Spleen (tissue), 11 donors: ENCODE data around the gene TDRD9. TPM values are rescaled to one million over a fixed set of nuclear protein-coding genes. Genes with fewer than 3 reads are reported as not detected.

Experiments
- DNase-seq: peaks from one replicate; pipeline ENCODE4 v3.0.0-alpha.2; 2020
- H3K27ac ChIP-seq, 8 donors: fragments of 200-600 bp; sonication (generic) in 7 of 8; 1 replicate in 4 of 8; 2 replicates in 4 of 8; pipeline versions ENCODE4 v1.5.0 to v1.8.0; 2016 to 2021; ENCODE audit warnings: inconsistent platforms in 4 of 8, mild to moderate bottlenecking in 4 of 8, moderate library complexity in 1 of 8
- H3K27me3 ChIP-seq, 7 donors: fragments of 200-600 bp; sonication (generic) in 6 of 7; replicated peaks in 1 of 7; 1 replicate in 4 of 7; 2 replicates in 3 of 7; pipeline versions ENCODE4 v1.5.0 to v1.8.0; 2016 to 2021; ENCODE audit warnings: inconsistent platforms in 3 of 7, mild to moderate bottlenecking in 1 of 7
- H3K36me3 ChIP-seq, 6 donors: fragments of 200-600 bp; sonication (generic) in 5 of 6; 1 replicate in 4 of 6; 2 replicates in 2 of 6; pipeline versions ENCODE4 v1.5.0 to v1.8.0; 2016 to 2021; ENCODE audit warnings: inconsistent platforms in 2 of 6
- H3K4me1 ChIP-seq, 6 donors: fragments of 200-600 bp; sonication (generic) in 5 of 6; 1 replicate in 3 of 6; 2 replicates in 3 of 6; pipeline versions ENCODE4 v1.5.0 to v1.8.0; 2016 to 2021; ENCODE audit warnings: inconsistent platforms in 3 of 6
- H3K4me3 ChIP-seq, 8 donors: fragments of 200-600 bp; sonication (generic) in 7 of 8; 1 replicate in 4 of 8; 2 replicates in 4 of 8; pipeline versions ENCODE4 v1.5.0 to v1.8.0; 2016 to 2021; ENCODE audit warnings: inconsistent platforms in 4 of 8, mild to moderate bottlenecking in 4 of 8, moderate library complexity in 2 of 8
- H3K9me3 ChIP-seq, 8 donors: fragments of 200-600 bp; sonication (generic) in 7 of 8; 1 replicate in 4 of 8; 2 replicates in 4 of 8; pipeline versions ENCODE4 v1.5.0 to v1.8.0; 2016 to 2021; ENCODE audit warnings: inconsistent platforms in 4 of 8
- CTCF ChIP-seq, 11 experiments: fragments of 200-600 bp in 7 of 11; fragments of 450-650 bp in 4 of 11; sonication (generic) in 4 of 11; IDR thresholded peaks in 8 of 11; conservative IDR thresholded peaks in 3 of 11; 1 replicate in 7 of 11; 2 replicates in 4 of 11; pipeline versions ENCODE4 v1.4.0 to v1.8.0; 2016 to 2021; ENCODE audit warnings: antibody characterized with exemption in 11 of 11, inconsistent platforms in 4 of 11, mild to moderate bottlenecking in 1 of 11
- POLR2A ChIP-seq, 3 donors: fragments of 450-650 bp; IDR thresholded peaks; one replicate each; pipeline ENCODE4 v1.5.1; 2017; ENCODE audit warnings: antibody characterized with exemption in 3 of 3, mild to moderate bottlenecking in 1 of 3
- POLR2AphosphoS5 ChIP-seq, 3 donors: sonication (generic); formaldehyde crosslinking; IDR thresholded peaks; one replicate each; pipeline ENCODE4 v1.5.1; 2017; ENCODE audit warnings: antibody characterized with exemption in 3 of 3
- WGBS, 5 donors: extraction: QIAGEN DNeasy Blood & Tissue Kit in 3 of 5; methylation state at CpG; one replicate each; pipeline versions ENCODE4 v1.1.5 to v1.1.7; 2013 to 2018; 5-methylcytosine and 5-hydroxymethylcytosine counted together
- intact Hi-C: fragments of 100-400 bp; cut with DNase I; formaldehyde crosslinking; loops from one replicate; pipeline ENCODE4 v1.15.0; 2023; ENCODE audit warnings: low total_unique reads
- polyA plus RNA-seq, 3 donors: library from polyadenylated mRNA; stranded (reverse); fragments of 200-250 nt; gene quantifications; one replicate each; pipeline ENCODE4 v1.2.1, GENCODE V29; 2013
- total RNA-seq, 7 donors: library from RNA; depleted of rRNA in 3 of 7; stranded (reverse); fragments of >200 nt in 3 of 7; fragmentation: NEBNext Ultra II Directional in 4 of 7; extraction: Animal tissue kit (Norgen Biotek cat#: 25700) in 4 of 7; gene quantifications; one replicate each; pipeline versions ENCODE4 v1.1.0 to v1.2.1, GENCODE V29; 2016 to 2021
- donor health status: healthy with polysubstance abuse.
- donor health status: DM: no; HTN: no; CAD: no; lungs with moderate emphysema.
- donor health status: DM: no; HTN: no; CAD: no.
- donor health status: Bipolar disorder and iron deficiency.
- donor health status: healthy.
- donor health status: DM: no; HTN: no; CAD: no.
- donor health status: DM: yes; HTN: yes; CAD: no.

Gene TDRD9
- total and polyA plus RNA-seq, 10 donors: 0.70 to 18.7 (median 8.0) TPM

- Histone ChIP-seq H3K27me3 (peaks cover 0 to 45% (median 8%) of the 10 kb centered on the region in 7 donors), H3K27ac (no peak overlapping the region), H3K4me3 (no peak overlapping the region), H3K4me1 (peaks cover 0 to 12% (median 7%) of the 10 kb centered on the region in 6 donors), H3K36me3 (no peaks in the 10 kb centered on the region), H3K9me3 (peaks cover 0 to 4% (median 0%) of the 10 kb centered on the region in 8 donors)
- whole genome bisulfite sequencing, 5 donors: 65 to 85% (median 77%) methylated on average over 9 to 11 of the region's 11 CpGs
- no peak for DNase-seq
- TF ChIP-seq POLR2AphosphoS5 (IDR thresholded peaks at IDR 0.05) (no peak), CTCF (IDR thresholded peaks at IDR 0.05 in 8 of 11, conservative IDR thresholded peaks at IDR 0.05 in 3 of 11) (no peak), POLR2A (IDR thresholded peaks at IDR 0.05) (no peak)
- intact Hi-C loops: no loop called here
Observed at GRCh38 chr14:104092931-104093365, 164.7 kb downstream of the TDRD9 start.

GRCh38 chr14:104093366-104094055 lies 165.3 kb downstream of the TDRD9 start:
- TF ChIP-seq POLR2A (IDR thresholded peaks at IDR 0.05) (no peak), CTCF (IDR thresholded peaks at IDR 0.05 in 8 of 11, conservative IDR thresholded peaks at IDR 0.05 in 3 of 11) (no peak), POLR2AphosphoS5 (IDR thresholded peaks at IDR 0.05) (no peak)
- Histone ChIP-seq H3K9me3 (peaks cover 0 to 4% (median 0%) of the 10 kb centered on the region in 8 donors), H3K27ac (no peak overlapping the region), H3K36me3 (no peaks in the 10 kb centered on the region), H3K4me1 (peaks cover 0 to 12% (median 7%) of the 10 kb centered on the region in 6 donors), H3K4me3 (no peak overlapping the region), H3K27me3 (peaks cover 0 to 44% (median 8%) of the 10 kb centered on the region in 7 donors)
- no peak for DNase-seq
- intact Hi-C loops: no loop called here
- WGBS, 5 donors: 59 to 72% (median 66%) methylated on average over 18 of the region's 18 CpGs

GRCh38 chr14:104094056-104094708 lies 165.9 kb downstream of the TDRD9 start:
- Histone ChIP-seq H3K9me3 (peaks cover 0 to 4% (median 0%) of the 10 kb centered on the region in 8 donors), H3K4me3 (no peak overlapping the region), H3K36me3 (no peaks in the 10 kb centered on the region), H3K27me3 (peaks cover 0 to 44% (median 8%) of the 10 kb centered on the region in 7 donors), H3K27ac (no peak overlapping the region), H3K4me1 (peaks cover 0 to 12% (median 7%) of the 10 kb centered on the region in 6 donors)
- peak; percentile 51 for DNase-seq
- intact Hi-C loops: no loop called here
- no peak for TF ChIP-seq POLR2AphosphoS5 (IDR thresholded peaks at IDR 0.05)
- TF ChIP-seq POLR2A (IDR thresholded peaks at IDR 0.05): no peak
- WGBS, 5 donors: 52 to 60% (median 55%) methylated on average over 16 to 20 of the region's 20 CpGs

- Histone ChIP-seq H3K4me1 (peaks cover 0 to 12% (median 7%) of the 10 kb centered on the region in 6 donors), H3K27me3 (peaks cover 0 to 49% (median 8%) of the 10 kb centered on the region in 7 donors), H3K36me3 (no peaks in the 10 kb centered on the region), H3K9me3 (peaks cover 0 to 4% (median 0%) of the 10 kb centered on the region in 8 donors), H3K27ac (no peak overlapping the region), H3K4me3 (no peak overlapping the region)
- intact Hi-C loops: no loop called here
- DNase-seq: peak; percentile 89
- 8 to 48% (median 46%) methylated on average over 2 to 35 of the region's 35 CpGs for WGBS, 5 donors
- TF ChIP-seq POLR2A (IDR thresholded peaks at IDR 0.05): no peak
- TF ChIP-seq CTCF (IDR thresholded peaks at IDR 0.05 in 8 of 11, conservative IDR thresholded peaks at IDR 0.05 in 3 of 11): peak; percentile 71 to 98 (median 90)
- TF ChIP-seq POLR2AphosphoS5 (IDR thresholded peaks at IDR 0.05): peak in 2 of 3 donors; percentile 10 to 23
Observed at GRCh38 chr14:104094709-104095425, 166.6 kb downstream of the TDRD9 start.
